ENCODE measurements around the gene RPL10A.

The RPL10A gene

DNA sequence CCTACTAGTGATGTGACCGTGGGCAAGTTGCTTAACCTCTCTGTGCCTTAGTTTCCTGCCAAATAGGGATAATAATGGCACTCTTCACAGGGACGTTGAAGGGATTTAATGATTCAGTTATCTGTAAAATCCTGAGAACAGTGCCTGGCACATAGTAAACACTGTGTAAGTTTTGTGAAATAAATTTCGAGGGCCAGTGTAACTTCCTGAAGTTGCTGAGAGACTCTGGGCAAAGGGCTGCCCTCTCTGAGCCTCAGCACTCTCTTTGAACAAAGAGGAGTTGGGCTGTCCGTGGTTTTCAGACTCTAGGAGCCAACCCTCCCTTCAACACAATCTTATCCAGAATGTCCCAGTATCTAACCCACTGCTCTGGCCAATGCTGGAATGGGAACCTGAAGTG lies 31.2 kb downstream of the RPL10A start:
- H3K27ac ChIP-seq, result no peak overlapping the region
- TF ChIP-seq, protein P1, sequence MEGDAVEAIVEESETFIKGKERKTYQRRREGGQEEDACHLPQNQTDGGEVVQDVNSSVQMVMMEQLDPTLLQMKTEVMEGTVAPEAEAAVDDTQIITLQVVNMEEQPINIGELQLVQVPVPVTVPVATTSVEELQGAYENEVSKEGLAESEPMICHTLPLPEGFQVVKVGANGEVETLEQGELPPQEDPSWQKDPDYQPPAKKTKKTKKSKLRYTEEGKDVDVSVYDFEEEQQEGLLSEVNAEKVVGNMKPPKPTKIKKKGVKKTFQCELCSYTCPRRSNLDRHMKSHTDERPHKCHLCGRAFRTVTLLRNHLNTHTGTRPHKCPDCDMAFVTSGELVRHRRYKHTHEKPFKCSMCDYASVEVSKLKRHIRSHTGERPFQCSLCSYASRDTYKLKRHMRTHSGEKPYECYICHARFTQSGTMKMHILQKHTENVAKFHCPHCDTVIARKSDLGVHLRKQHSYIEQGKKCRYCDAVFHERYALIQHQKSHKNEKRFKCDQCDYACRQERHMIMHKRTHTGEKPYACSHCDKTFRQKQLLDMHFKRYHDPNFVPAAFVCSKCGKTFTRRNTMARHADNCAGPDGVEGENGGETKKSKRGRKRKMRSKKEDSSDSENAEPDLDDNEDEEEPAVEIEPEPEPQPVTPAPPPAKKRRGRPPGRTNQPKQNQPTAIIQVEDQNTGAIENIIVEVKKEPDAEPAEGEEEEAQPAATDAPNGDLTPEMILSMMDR (conservative IDR thresholded peaks at IDR 0.05), result no peak

DNA sequence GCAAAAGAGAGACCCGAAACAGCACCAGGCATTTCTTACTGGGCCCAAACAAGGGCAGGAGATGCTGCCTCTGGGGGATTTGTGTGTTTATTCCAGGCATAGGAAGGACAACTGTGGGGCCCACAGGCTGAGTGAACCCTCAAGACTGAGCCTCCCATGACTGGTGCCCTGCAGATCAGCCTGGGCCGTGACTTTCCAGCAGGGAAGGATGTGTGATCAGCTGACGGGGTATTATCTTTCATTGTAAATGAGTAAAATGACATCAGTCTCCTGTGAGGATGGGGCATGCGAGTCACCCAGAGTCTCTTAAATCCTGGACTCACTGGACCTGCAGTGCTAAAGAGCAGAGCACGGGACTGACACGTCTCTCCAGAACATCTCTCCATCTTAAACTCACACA lies 32.6 kb downstream of the RPL10A start:
- no peak overlapping the region for H3K27ac ChIP-seq
- TF ChIP-seq, protein P1 (conservative IDR thresholded peaks at IDR 0.05), result no peak

DNA sequence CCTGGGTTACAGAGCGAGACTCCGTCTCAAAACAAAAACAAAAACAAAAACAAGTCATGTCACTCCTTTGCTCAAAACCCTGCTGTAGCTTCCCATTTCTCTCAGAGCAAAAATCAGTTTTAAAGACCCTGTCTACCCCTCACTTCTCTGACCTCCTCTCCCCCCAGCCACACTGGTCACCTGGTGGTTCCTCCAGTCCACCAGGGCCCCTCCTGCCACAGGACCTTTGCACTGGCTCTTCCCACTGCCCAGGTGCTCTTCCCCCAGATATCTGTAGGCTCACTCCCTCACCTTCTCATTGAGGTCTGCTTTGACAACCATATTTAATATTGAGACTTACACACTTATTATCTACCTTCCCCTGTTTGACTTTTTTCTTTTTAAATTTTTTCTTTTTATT lies 33.6 kb downstream of the RPL10A start:
- TF ChIP-seq, protein P1 (conservative IDR thresholded peaks at IDR 0.05), result no peak
- no peak overlapping the region for H3K27ac ChIP-seq

DNA sequence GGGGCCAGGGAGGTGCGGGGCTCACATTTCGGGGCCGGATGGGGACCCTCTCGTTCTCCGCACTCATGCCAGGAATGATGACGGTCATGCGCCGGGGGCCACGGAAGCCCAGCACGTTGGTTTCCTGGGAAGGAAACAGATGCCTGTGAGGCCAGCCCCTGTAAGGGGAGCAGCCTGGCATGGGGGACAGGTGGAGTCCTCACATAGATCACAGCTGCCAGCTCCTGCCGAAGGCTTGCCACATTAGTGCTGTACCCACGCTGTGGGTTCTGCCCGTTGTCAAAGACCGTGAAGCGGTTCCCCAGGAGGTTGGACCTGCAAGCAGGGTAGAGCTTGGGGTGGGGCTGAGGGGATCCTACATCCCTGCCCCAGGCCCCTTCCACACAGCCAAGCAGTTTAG lies 35.3 kb downstream of the RPL10A start:
- no peak overlapping the region for H3K27ac ChIP-seq
- TF ChIP-seq, protein P1 (conservative IDR thresholded peaks at IDR 0.05), result no peak

DNA sequence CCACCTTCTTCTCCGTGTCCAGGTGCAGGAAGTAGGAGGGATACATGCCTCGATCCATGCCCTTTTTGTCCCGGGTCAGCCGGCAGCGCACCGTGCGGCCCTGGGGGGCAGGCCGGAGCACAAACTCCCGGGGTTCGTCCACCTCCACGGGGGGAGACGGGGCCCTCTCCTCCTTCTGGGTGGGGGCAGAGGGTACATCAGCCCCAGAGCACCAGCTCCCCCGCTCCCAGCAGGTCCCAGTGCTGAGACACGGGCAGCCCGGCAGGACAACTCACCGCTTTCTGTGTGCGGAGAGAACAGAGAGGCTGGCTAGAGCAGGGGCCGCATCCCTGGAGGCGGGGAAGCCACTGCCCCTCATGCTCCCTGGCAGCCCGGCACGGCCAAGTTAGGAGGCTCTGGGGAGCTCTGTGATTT lies 37.8 kb downstream of the RPL10A start:
- no peak overlapping the region for H3K27ac ChIP-seq
- TF ChIP-seq, protein P1 (conservative IDR thresholded peaks at IDR 0.05), result no peak

DNA sequence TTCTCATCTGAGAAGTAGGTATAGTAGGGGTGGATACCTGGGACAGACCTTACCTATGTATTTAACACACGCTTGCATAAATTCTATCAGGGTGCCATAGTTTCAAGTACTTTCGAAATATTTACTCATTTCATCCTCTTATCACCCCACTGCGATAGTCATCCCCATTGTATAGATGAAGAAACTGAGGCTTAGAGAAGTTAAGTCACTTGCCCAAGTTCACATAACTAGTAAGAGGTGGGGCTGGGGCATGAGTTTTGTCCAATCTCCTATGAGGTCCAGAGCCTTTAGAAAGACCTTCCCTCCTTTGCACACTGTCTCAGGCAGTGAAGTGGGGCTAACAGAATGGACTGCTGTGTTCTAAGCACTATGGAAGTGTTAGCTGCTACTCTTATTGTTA lies 38.3 kb downstream of the RPL10A start:
- no peak overlapping the region for H3K27ac ChIP-seq
- TF ChIP-seq, protein P1 (conservative IDR thresholded peaks at IDR 0.05), result no peak

DNA sequence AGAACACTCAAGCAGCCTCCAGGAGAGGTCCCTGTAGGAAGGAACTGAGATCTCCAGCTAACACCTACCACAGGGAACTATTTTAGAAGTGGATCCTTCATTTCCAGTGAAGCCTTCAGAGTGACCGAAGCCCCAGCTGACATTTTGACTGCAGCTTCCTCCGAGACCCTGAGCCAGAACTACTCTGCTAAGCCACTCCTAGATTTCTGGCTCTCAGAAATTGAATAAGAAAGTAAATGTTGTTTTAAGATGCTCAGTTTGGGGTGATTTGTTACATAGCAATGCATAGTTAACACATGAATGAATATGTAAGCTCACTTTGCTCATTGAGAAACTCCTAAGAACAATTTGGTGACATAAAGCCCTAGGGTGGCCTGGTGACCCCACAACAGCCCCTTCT lies 39.0 kb downstream of the RPL10A start:
- TF ChIP-seq, protein P1 (conservative IDR thresholded peaks at IDR 0.05), result no peak
- no peak overlapping the region for H3K27ac ChIP-seq

DNA sequence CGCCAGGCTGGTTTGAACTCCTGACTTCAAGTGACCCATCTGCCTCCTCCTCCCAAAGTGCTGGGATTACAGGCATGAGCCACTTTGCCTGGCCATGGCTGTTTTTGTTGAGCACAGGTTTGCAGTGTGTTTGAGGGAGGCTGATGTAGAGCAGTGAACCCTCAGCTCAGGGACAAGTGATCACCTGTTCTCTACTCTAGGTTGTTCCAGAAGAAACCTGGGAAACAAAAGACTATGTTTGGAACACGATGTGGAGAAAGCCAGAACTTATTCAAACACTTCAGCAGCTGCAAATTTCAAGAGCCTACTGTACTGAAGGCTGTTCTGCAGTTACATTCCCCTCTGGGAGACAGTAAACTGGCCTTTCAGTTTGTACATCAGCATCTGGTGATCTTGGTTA lies 39.8 kb downstream of the RPL10A start:
- H3K27ac ChIP-seq, result no peak overlapping the region
- TF ChIP-seq, protein P1 (conservative IDR thresholded peaks at IDR 0.05), result no peak

Data from VCaP (cell line).